Esophagus (tissue), 2 donors: ENCODE results near the gene NTRK3. TPM values are rescaled to one million over a fixed set of nuclear protein-coding genes. Genes with fewer than 3 reads are reported as not detected.

Source experiments
- H3K27ac ChIP-seq, 2 donors: one replicate each; pipeline ENCODE4 v1.5.1; 2013; ENCODE audit warnings: low read depth in 2 of 2, mild to moderate bottlenecking in 2 of 2, inconsistent platforms in 1 of 2, low read length in 1 of 2, moderate library complexity in 1 of 2
- H3K27me3 ChIP-seq, 2 donors: one replicate each; pipeline ENCODE4 v1.6.1; 2013; ENCODE audit warnings: low read length in 2 of 2, control low read depth in 1 of 2, mild to moderate bottlenecking in 1 of 2; ENCODE audit not compliant: insufficient read depth in 2 of 2, control insufficient read depth in 1 of 2
- H3K36me3 ChIP-seq, 2 donors: one replicate each; pipeline ENCODE4 v1.6.1; 2013; ENCODE audit warnings: low read length in 1 of 2; ENCODE audit not compliant: control insufficient read depth in 2 of 2, insufficient read depth in 2 of 2
- H3K4me1 ChIP-seq, 2 donors: one replicate each; pipeline ENCODE4 v1.6.1; 2013; ENCODE audit warnings: low read length in 1 of 2; ENCODE audit not compliant: control insufficient read depth in 2 of 2, insufficient read depth in 2 of 2
- H3K4me3 ChIP-seq, 2 donors: one replicate each; pipeline ENCODE4 v1.5.1; 2013; ENCODE audit warnings: low read length in 2 of 2, mild to moderate bottlenecking in 2 of 2, low read depth in 1 of 2, moderate library complexity in 1 of 2
- H3K9me3 ChIP-seq, 2 donors: one replicate each; pipeline ENCODE4 v1.6.1; 2013; ENCODE audit warnings: mild to moderate bottlenecking in 2 of 2, low read depth in 1 of 2, low read length in 1 of 2, moderate library complexity in 1 of 2; ENCODE audit not compliant: control insufficient read depth in 2 of 2, insufficient read depth in 1 of 2
- whole genome bisulfite sequencing, 2 donors: extraction: QIAGEN DNeasy Blood & Tissue Kit; methylation state at CpG; one replicate each; pipeline ENCODE4 v1.1.7; 2013; 5-methylcytosine and 5-hydroxymethylcytosine counted together
- polyA plus RNA-seq, 2 donors: library from polyadenylated mRNA; stranded (reverse); fragments of 200-250 nt; gene quantifications; one replicate each; pipeline ENCODE4 v1.2.3, GENCODE V29; 2013
- donor health status: healthy with polysubstance abuse.
- donor health status: Bipolar disorder and iron deficiency.

NTRK3 gene
- polyA plus RNA-seq, 2 donors: 0.61 to 0.77 TPM

GRCh38 chr15:88201207-88201606 lies 55.3 kb downstream of the NTRK3 start:
- Histone ChIP-seq H3K4me3 (no peak overlapping the region), H3K9me3 (no peaks in the 10 kb centered on the region), H3K27me3 (no peaks in the 10 kb centered on the region), H3K4me1 (no peaks in the 10 kb centered on the region), H3K27ac (no peak overlapping the region), H3K36me3 (no peaks in the 10 kb centered on the region)
- WGBS, 2 donors: 64 to 77% methylated on average over 3 of the region's 3 CpGs

DNA sequence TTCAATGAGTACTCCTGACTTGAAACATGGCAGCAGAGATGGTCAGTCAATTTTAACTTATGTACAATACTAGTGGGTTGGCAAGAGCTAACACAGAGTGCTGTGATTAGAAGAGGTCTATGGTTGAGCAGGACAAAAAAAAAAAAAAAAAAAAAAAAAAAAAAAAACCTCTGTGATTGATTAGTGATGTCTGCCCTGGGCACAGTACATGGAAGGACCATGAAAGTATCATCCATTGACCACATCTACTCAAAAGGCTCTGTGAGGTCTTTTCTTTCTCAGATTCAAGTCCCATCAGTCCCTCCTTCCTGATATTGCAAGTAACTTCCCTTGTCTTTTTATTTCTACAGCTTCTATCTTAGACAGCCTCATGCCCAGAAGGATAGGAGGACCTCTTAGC lies 59.6 kb downstream of the NTRK3 start:
- no peaks in the 10 kb centered on the region for H3K4me1 ChIP-seq
- no peaks in the 10 kb centered on the region for H3K36me3 ChIP-seq
- H3K27me3 ChIP-seq: no peaks in the 10 kb centered on the region
- H3K4me3 ChIP-seq: no peak overlapping the region
- no peak overlapping the region for H3K27ac ChIP-seq
- no peaks in the 10 kb centered on the region for H3K9me3 ChIP-seq

GRCh38 chr15:88194162-88194561 lies 62.4 kb downstream of the NTRK3 start:
- 91 to 94% methylated on average over 4 of the region's 4 CpGs for WGBS, 2 donors
- Histone ChIP-seq H3K27me3 (no peaks in the 10 kb centered on the region), H3K9me3 (no peaks in the 10 kb centered on the region), H3K4me3 (no peak overlapping the region), H3K27ac (no peak overlapping the region), H3K4me1 (no peaks in the 10 kb centered on the region), H3K36me3 (no peaks in the 10 kb centered on the region)

DNA sequence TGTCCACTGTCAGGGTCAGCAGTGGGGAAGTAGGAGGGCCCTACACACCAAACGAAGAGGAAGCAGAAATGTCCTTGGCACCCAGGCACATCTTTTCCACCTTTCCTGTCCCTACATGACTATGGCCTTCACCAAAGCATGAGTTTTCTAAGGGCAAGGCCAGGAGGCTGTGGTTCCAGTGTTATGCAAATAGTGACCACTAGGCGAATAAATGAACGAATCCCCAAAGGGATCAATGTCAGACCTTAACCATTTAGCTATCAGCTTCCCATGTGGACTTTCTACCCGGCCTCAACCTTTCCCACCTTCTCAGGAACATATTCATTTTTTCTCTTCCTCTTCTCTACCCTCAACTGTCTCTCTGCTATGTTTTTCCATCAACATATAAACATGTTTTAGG lies 63.1 kb downstream of the NTRK3 start:
- Histone ChIP-seq H3K9me3 (no peaks in the 10 kb centered on the region), H3K27ac (no peak overlapping the region), H3K27me3 (no peaks in the 10 kb centered on the region), H3K4me3 (no peak overlapping the region), H3K4me1 (peaks cover 0 to 3% of the 10 kb centered on the region in 2 donors), H3K36me3 (no peaks in the 10 kb centered on the region)
- WGBS, 2 donors: 56 to 70% methylated on average over 4 of the region's 4 CpGs

DNA sequence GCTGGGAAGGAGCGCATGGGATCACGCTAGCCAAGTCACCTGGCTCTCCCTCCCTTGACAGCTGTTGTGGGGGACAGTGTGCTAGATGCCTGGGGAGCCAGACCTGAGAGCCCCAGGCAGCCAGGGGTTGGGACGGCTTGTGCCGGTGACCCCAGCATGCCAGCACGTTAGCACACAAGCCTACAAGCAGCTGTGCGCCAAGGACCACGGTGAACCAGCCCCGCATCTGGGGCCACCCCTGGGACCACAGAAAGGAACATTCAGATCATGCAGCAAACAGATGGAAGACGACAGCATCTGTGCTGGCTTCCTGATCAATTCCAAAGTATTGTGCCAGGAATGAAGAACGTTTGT lies 64.8 kb downstream of the NTRK3 start:
- Histone ChIP-seq H3K4me1 (peaks cover 0 to 3% of the 10 kb centered on the region in 2 donors), H3K4me3 (no peak overlapping the region), H3K27me3 (no peaks in the 10 kb centered on the region), H3K9me3 (no peaks in the 10 kb centered on the region), H3K36me3 (no peaks in the 10 kb centered on the region), H3K27ac (no peak overlapping the region)
- 83 to 84% methylated on average over 10 of the region's 10 CpGs for WGBS, 2 donors

DNA sequence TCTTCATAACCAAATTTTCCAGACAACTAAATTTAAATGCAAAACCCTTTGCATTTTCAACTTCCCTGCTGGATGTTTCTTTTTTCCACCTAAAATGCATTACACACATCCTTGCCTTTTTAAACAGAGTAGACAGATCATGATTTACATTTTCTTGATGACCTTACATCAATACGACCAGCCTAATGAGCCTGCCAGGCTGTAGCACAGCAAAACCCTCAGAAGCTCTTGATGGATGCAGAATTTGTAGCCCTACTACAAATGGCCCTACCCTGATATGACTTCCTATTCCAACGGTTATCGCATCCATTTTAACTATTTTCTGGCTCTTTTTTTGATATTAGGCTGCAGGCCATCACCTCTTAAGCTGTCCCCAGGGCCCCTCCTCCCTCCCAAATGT lies 66.3 kb downstream of the NTRK3 start:
- Histone ChIP-seq H3K27me3 (no peaks in the 10 kb centered on the region), H3K4me1 (peaks cover 0 to 3% of the 10 kb centered on the region in 2 donors), H3K4me3 (no peak overlapping the region), H3K27ac (no peak overlapping the region), H3K9me3 (no peaks in the 10 kb centered on the region), H3K36me3 (no peaks in the 10 kb centered on the region)
- 73 to 74% methylated on average over 3 of the region's 3 CpGs for whole genome bisulfite sequencing, 2 donors

- Histone ChIP-seq H3K27me3 (no peaks in the 10 kb centered on the region), H3K27ac (no peak overlapping the region), H3K36me3 (no peaks in the 10 kb centered on the region), H3K4me3 (no peak overlapping the region), H3K9me3 (no peaks in the 10 kb centered on the region), H3K4me1 (peaks cover 0 to 3% of the 10 kb centered on the region in 2 donors)
- WGBS, 2 donors: 72 to 79% methylated on average over 2 of the region's 2 CpGs
Measured at GRCh38 chr15:88188300-88188699, 68.2 kb downstream of the NTRK3 start.

- WGBS, 2 donors: 63 to 64% methylated on average over 5 of the region's 5 CpGs
- H3K36me3 ChIP-seq: no peaks in the 10 kb centered on the region
Measured at GRCh38 chr15:88187195-88187594, 69.3 kb downstream of the NTRK3 start.

DNA sequence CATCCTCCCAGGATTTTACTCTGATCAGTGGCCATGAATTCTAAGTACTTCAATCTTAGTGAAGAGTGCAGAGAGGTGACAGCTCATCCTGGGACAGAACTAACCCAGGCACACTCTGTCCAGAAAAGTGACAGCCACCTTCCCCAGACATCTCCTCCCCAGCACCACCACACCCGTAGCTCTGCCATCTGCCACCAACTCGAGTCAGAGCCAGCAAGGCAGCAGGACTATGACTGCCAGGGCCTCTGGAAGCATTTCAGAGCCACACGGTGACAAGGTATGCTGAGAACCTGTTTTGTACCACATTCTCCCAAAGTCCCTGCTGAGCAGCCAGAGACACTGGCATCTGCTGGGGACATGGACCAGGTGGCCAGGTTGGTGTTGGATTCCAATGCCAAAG lies 71.0 kb downstream of the NTRK3 start:
- Histone ChIP-seq H3K9me3 (no peaks in the 10 kb centered on the region), H3K4me3 (no peak overlapping the region), H3K27me3 (no peaks in the 10 kb centered on the region), H3K36me3 (no peaks in the 10 kb centered on the region), H3K4me1 (peaks cover 0 to 3% of the 10 kb centered on the region in 2 donors), H3K27ac (no peak overlapping the region)
- 60 to 67% methylated on average over 3 of the region's 3 CpGs for WGBS, 2 donors

More at GRCh38 chr15:88187195-88187594, 69.3 kb downstream of the NTRK3 start:
- Histone ChIP-seq H3K27ac (no peak overlapping the region), H3K4me3 (no peak overlapping the region), H3K4me1 (peaks cover 0 to 3% of the 10 kb centered on the region in 2 donors), H3K27me3 (no peaks in the 10 kb centered on the region), H3K9me3 (no peaks in the 10 kb centered on the region)

- Histone ChIP-seq H3K4me1 (no peaks in the 10 kb centered on the region), H3K27ac (no peak overlapping the region)
Measured at GRCh38 chr15:88181613-88182012, 74.9 kb downstream of the NTRK3 start.

More at GRCh38 chr15:88181613-88182012, 74.9 kb downstream of the NTRK3 start:
- H3K9me3 ChIP-seq: no peaks in the 10 kb centered on the region
- H3K4me3 ChIP-seq: no peak overlapping the region
- no peaks in the 10 kb centered on the region for H3K36me3 ChIP-seq
- 72 to 78% methylated on average over 6 of the region's 6 CpGs for WGBS, 2 donors
- H3K27me3 ChIP-seq: no peaks in the 10 kb centered on the region
